ENCODE results near the gene KCNJ2. TPM values are rescaled to one million over a fixed set of nuclear protein-coding genes. Genes with fewer than 3 reads are reported as not detected.
A peak's percentile ranks its signal among the peaks of the same experiment; 100 is the strongest.

The KCNJ2 gene
- total and polyA plus RNA-seq, 10 of the 15 experiments (the other 5 are each of a cell fraction or from before 2014, with no cell fraction given): 1.6 to 10.1 (median 3.2) TPM

- TF ChIP-seq POLR2AphosphoS2 (IDR thresholded peaks at IDR 0.05; ENCODE audit: low read depth, low read length) (no peak), IRF3 (IDR thresholded peaks at IDR 0.05) (no peak), RFX5 (IDR thresholded peaks at IDR 0.05; ENCODE audit: low read depth, low read length) (no peak), SIX5 (IDR thresholded peaks at IDR 0.05; ENCODE audit: low read depth, low read length, severe bottlenecking) (no peak), SREBF1 (IDR thresholded peaks at IDR 0.05; ENCODE audit: low read length) (no peak), CHD4 (IDR thresholded peaks at IDR 0.05) (no peak), PBX3 (IDR thresholded peaks at IDR 0.05; ENCODE audit: insufficient replicate concordance, low read depth, low read length) (peak; percentile 40), TCF12 (IDR thresholded peaks at IDR 0.05; ENCODE audit: low read depth, low read length) (no peak), CBX3 (IDR thresholded peaks at IDR 0.05; ENCODE audit: borderline replicate concordance, low read depth) (no peak), ATF3 (IDR thresholded peaks at IDR 0.05; ENCODE audit: borderline replicate concordance, extremely low read depth, low read depth, low read length) (no peak), IKZF2 (IDR thresholded peaks at IDR 0.05) (peak in 1 of 2 experiments; percentile 77; a peak in 3 of 4 replicates), SIN3A (IDR thresholded peaks at IDR 0.05; ENCODE audit: low read depth, low read length) (no peak), STAT3 (IDR thresholded peaks at IDR 0.05; ENCODE audit: low read depth, low read length) (no peak), IRF4 (IDR thresholded peaks at IDR 0.05; ENCODE audit: low read depth, low read length) (peak; percentile 99), SP1 (IDR thresholded peaks at IDR 0.05; ENCODE audit: low read depth, low read length) (peak; percentile 15), PKNOX1 (IDR thresholded peaks at IDR 0.05) (peak; percentile 59; the same call in 1 of the 2 replicates), RELB (IDR thresholded peaks at IDR 0.05; ENCODE audit: low read depth) (peak; percentile 57; the same call in 1 of the 2 replicates), NFYA (IDR thresholded peaks at IDR 0.05; ENCODE audit: borderline replicate concordance, low read depth, low read length) (no peak), ESRRA (IDR thresholded peaks at IDR 0.05; ENCODE audit: low read length) (no peak), DPF2 (IDR thresholded peaks at IDR 0.05) (peak; percentile 88), NR2C2 (IDR thresholded peaks at IDR 0.05; ENCODE audit: borderline replicate concordance, control insufficient read depth, insufficient read length, low read depth) (no peak), EGR1 (IDR thresholded peaks at IDR 0.05; ENCODE audit: borderline replicate concordance in 1 of 2, low read depth in 2 of 2, low read length in 2 of 2) (no peak)
Observed at GRCh38 chr17:70137451-70138230, 31.7 kb upstream of the KCNJ2 start (continued).
